Neural progenitor cell (in vitro differentiated cells): ENCODE data around the gene NKX1-2.

Source experiments
- EZH2 ChIP-seq: fragments of 200-600 bp; sonication (generic); IDR thresholded peaks from 2 replicates; pipeline ENCODE4 v1.6.1; 2017; ENCODE audit warnings: antibody characterized with exemption, mild to moderate bottlenecking, moderate library complexity
- EZH2phosphoT487 ChIP-seq: fragments of 200-600 bp; sonication (generic); IDR thresholded peaks from 2 replicates; pipeline ENCODE4 v1.6.1; 2017; ENCODE audit warnings: antibody characterized with exemption
- TF ChIP-seq, protein P1 (sequence below): fragments of 200-600 bp; sonication (generic); IDR thresholded peaks from 2 replicates; pipeline ENCODE4 v1.5.1; 2017; ENCODE audit warnings: antibody characterized with exemption, mild to moderate bottlenecking

DNA sequence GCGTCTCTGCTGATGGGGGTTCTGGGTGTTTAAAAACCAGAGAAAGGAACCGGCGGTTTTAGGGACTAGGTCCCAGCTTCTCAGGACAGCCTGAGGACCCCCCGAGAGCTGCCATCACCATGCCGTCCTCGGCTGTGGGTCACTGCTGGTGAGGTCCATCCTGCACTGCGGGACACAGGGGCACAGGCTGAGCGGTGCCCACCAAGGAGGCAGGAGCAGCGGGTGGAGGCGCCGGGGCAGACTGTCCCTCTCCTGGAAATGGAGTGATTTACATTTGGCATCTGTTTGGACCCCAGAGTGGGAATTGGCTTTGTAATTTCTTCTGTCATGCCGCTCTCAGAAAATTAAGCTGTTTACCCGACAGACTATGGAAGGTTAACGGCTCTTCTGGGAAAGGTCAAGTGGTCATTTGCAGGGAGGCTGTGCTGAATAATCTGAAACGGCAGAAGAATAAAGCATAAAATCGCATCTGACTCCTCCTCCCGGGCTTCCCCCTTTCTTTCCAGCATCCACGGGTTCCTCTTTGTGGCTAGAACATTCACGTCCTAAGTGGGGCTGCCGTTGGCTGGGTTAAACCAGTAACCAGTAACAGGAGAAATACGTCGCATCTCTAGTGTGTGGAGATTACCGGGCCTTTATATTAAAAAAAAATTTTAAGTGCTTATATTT lies 43.5 kb upstream of the NKX1-2 start:
- TF ChIP-seq EZH2 (no peak), EZH2phosphoT487 (no peak)
- TF ChIP-seq, protein P1, sequence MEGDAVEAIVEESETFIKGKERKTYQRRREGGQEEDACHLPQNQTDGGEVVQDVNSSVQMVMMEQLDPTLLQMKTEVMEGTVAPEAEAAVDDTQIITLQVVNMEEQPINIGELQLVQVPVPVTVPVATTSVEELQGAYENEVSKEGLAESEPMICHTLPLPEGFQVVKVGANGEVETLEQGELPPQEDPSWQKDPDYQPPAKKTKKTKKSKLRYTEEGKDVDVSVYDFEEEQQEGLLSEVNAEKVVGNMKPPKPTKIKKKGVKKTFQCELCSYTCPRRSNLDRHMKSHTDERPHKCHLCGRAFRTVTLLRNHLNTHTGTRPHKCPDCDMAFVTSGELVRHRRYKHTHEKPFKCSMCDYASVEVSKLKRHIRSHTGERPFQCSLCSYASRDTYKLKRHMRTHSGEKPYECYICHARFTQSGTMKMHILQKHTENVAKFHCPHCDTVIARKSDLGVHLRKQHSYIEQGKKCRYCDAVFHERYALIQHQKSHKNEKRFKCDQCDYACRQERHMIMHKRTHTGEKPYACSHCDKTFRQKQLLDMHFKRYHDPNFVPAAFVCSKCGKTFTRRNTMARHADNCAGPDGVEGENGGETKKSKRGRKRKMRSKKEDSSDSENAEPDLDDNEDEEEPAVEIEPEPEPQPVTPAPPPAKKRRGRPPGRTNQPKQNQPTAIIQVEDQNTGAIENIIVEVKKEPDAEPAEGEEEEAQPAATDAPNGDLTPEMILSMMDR: no peak
